HCT116 (cell line): Measurements from ENCODE around the gene KANK4. TPM values are rescaled to one million over a fixed set of nuclear protein-coding genes. Genes with fewer than 3 reads are reported as not detected.

Experiments used
- ATAC-seq: fragments of 200-7000 bp; cut with Tn5 transposase; 2 replicates; pipeline ENCODE4 v1.9.1; 2020; ENCODE audit warnings: mild to moderate bottlenecking, moderate library complexity
- BruUV-seq: library from RNA; stranded (reverse); fragments of 400-500 nt; replicated peaks from 2 replicates; lab custom pipeline; 2021; lab: Mats Ljungman, UMichigan
- CTCF ChIA-PET: fragments of 300-600 bp; sonication (Branson Sonifier 250); formaldehyde crosslinking; loops from one replicate; lab custom pipeline; 2021; ENCODE audit warnings: antibody characterized with exemption; lab: Charles Lee
- POLR2A ChIA-PET: fragments of 300-600, 350-600 bp; sonication (Branson Sonifier 250); formaldehyde crosslinking; loops from one replicate; lab custom pipeline; 2021; ENCODE audit warnings: antibody characterized with exemption; lab: Charles Lee
- RAD21 ChIA-PET, 2 experiments: fragments of 300-600 bp; sonication (Branson Sonifier 250); formaldehyde crosslinking; loops; one replicate each; lab custom pipeline; 2023; ENCODE audit warnings: low total read pairs in 2 of 2; ENCODE audit not compliant: uncharacterized antibody in 2 of 2, unreplicated experiment in 2 of 2, low non-redundant PET in 1 of 2; lab: Charles Lee
- DNase-seq: peaks from one replicate; pipeline ENCODE4 v3.0.0-alpha.2; 2010; ENCODE audit warnings: low read depth, low spot score
- H2AFZ ChIP-seq: fragments of 200-600 bp; shearing (Covaris generic), sonication (generic); 2 replicates; pipeline ENCODE4 v1.6.1; 2017; ENCODE audit warnings: low read depth, mixed run types, mixed read lengths, antibody characterized with exemption, low read length; ENCODE audit not compliant: poor library complexity, severe bottlenecking
- H3K27ac ChIP-seq: 2 replicates; pipeline ENCODE4 v1.5.1; 2012; ENCODE audit warnings: low read depth, low read length
- H3K27me3 ChIP-seq: fragments of 200-600 bp; sonication (generic); 2 replicates; pipeline ENCODE4 v1.6.1; 2016; ENCODE audit warnings: mixed run types, low read length, mixed read lengths; ENCODE audit not compliant: insufficient read depth
- H3K36me3 ChIP-seq, 2 experiments: fragments of 200-500 bp in 1 of 2; fragments of 200-600 bp in 1 of 2; sonication (Bioruptor generic) in 1 of 2; sonication (generic) in 1 of 2; 2 replicates each; pipeline versions ENCODE4 v1.5.1 to v1.6.1; 2014 to 2016; ENCODE audit warnings: low read length in 2 of 2, inconsistent platforms in 1 of 2, mixed read lengths in 1 of 2, mixed run types in 1 of 2; ENCODE audit not compliant: insufficient read depth in 2 of 2, control insufficient read depth in 1 of 2
- H3K4me1 ChIP-seq, 2 experiments: fragments of 200-600 bp in 1 of 2; sonication (generic) in 1 of 2; 2 replicates each; pipeline versions ENCODE4 v1.5.1 to v1.6.1; 2012 to 2017; ENCODE audit warnings: low read length in 2 of 2, inconsistent platforms in 1 of 2, mild to moderate bottlenecking in 1 of 2, mixed read lengths in 1 of 2, mixed run types in 1 of 2, moderate library complexity in 1 of 2; ENCODE audit not compliant: insufficient read depth in 2 of 2, control insufficient read depth in 1 of 2
- H3K4me2 ChIP-seq: fragments of 200-600 bp; sonication (generic); 2 replicates; pipeline ENCODE4 v1.6.1; 2017; ENCODE audit warnings: mixed run types, low read length, mixed read lengths
- H3K4me3 ChIP-seq, 2 experiments: fragments of 200-600 bp in 1 of 2; sonication (generic) in 1 of 2; replicated peaks in 1 of 2; 2 replicates each; pipeline ENCODE4 v1.5.1; 2011 to 2016; ENCODE audit warnings: low read length in 2 of 2, control low read depth in 1 of 2, low read depth in 1 of 2, mild to moderate bottlenecking in 1 of 2, mixed read lengths in 1 of 2, mixed run types in 1 of 2
- H3K79me2 ChIP-seq: fragments of 200-600 bp; sonication (generic); 2 replicates; pipeline ENCODE4 v1.6.1; 2017; ENCODE audit warnings: mild to moderate bottlenecking, mixed run types, low read length, moderate library complexity, mixed read lengths; ENCODE audit not compliant: insufficient read depth
- H3K9ac ChIP-seq: fragments of 200-600 bp; sonication (generic); 2 replicates; pipeline ENCODE4 v1.6.1; 2016; ENCODE audit warnings: low read length, mixed read lengths
- H3K9me2 ChIP-seq: fragments of 200-600 bp; sonication (generic), shearing (Covaris generic); 2 replicates; pipeline ENCODE4 v1.6.1; 2017; ENCODE audit warnings: mixed run types, mild to moderate bottlenecking, moderate library complexity; ENCODE audit not compliant: insufficient read depth
- H3K9me3 ChIP-seq, 2 experiments: fragments of 200-500 bp in 1 of 2; fragments of 200-600 bp in 1 of 2; sonication (Bioruptor generic) in 1 of 2; sonication (generic) in 1 of 2; 2 replicates each; pipeline ENCODE4 v1.6.1; 2014 to 2017; ENCODE audit warnings: low read length in 2 of 2, mixed read lengths in 2 of 2, inconsistent platforms in 1 of 2, low read depth in 1 of 2, mild to moderate bottlenecking in 1 of 2, mixed run types in 1 of 2, moderate library complexity in 1 of 2; ENCODE audit not compliant: control insufficient read depth in 1 of 2, insufficient read depth in 1 of 2
- H4K20me1 ChIP-seq: fragments of 200-600 bp; sonication (generic), shearing (Covaris generic); 2 replicates; pipeline ENCODE4 v1.6.1; 2017; ENCODE audit warnings: mixed run types, mild to moderate bottlenecking, moderate library complexity; ENCODE audit not compliant: insufficient read depth
- ATF3 ChIP-seq: IDR thresholded peaks from 2 replicates; pipeline ENCODE4 v1.6.1; 2012
- CBX3 ChIP-seq: IDR thresholded peaks from 2 replicates; pipeline ENCODE4 v1.6.1; 2012; ENCODE audit warnings: low read depth
- CTCF ChIP-seq, 3 experiments: fragments of 200-600 bp in 1 of 3; sonication (generic) in 1 of 3; IDR thresholded peaks in 2 of 3; conservative IDR thresholded peaks in 1 of 3; 2 replicates each; pipeline ENCODE4 v1.5.1; 2012 to 2017; ENCODE audit warnings: low read depth in 2 of 3, low read length in 2 of 3, antibody characterized with exemption in 1 of 3, borderline replicate concordance in 1 of 3, control low read depth in 1 of 3, mild to moderate bottlenecking in 1 of 3, mixed read lengths in 1 of 3, mixed run types in 1 of 3, moderate library complexity in 1 of 3; ENCODE audit not compliant: insufficient read depth in 1 of 3
- ELF1 ChIP-seq: IDR thresholded peaks from 2 replicates; pipeline ENCODE4 v1.6.1; 2012; ENCODE audit warnings: low read depth, borderline replicate concordance
- EZH2phosphoT487 ChIP-seq: fragments of 200-600 bp; IDR thresholded peaks from 2 replicates; pipeline ENCODE4 v1.6.1; 2018; ENCODE audit warnings: antibody characterized with exemption, borderline replicate concordance
- FOSL1 ChIP-seq: IDR thresholded peaks from 2 replicates; pipeline ENCODE4 v1.6.1; 2012; ENCODE audit warnings: low read depth
- JUND ChIP-seq: IDR thresholded peaks from 2 replicates; pipeline ENCODE4 v1.6.1; 2012
- MAX ChIP-seq: IDR thresholded peaks from 2 replicates; pipeline ENCODE4 v1.6.1; 2012
- POLR2A ChIP-seq: IDR thresholded peaks from 2 replicates; pipeline ENCODE4 v1.7.0; 2011; ENCODE audit warnings: borderline replicate concordance; ENCODE audit not compliant: insufficient read depth, insufficient read length; ENCODE audit errors: extremely low read depth
- POLR2AphosphoS5 ChIP-seq: IDR thresholded peaks from 2 replicates; pipeline ENCODE4 v1.6.1; 2011; ENCODE audit warnings: mild to moderate bottlenecking, low read depth, low read length, moderate library complexity
- RAD21 ChIP-seq: IDR thresholded peaks from 2 replicates; pipeline ENCODE4 v1.6.1; 2012; ENCODE audit warnings: low read depth, mild to moderate bottlenecking
- REST ChIP-seq: IDR thresholded peaks from 2 replicates; pipeline ENCODE4 v1.6.1; 2012; ENCODE audit warnings: low read depth
- SIN3A ChIP-seq: IDR thresholded peaks from 2 replicates; pipeline ENCODE4 v1.6.1; 2012; ENCODE audit warnings: low read depth
- SP1 ChIP-seq: IDR thresholded peaks from 2 replicates; pipeline ENCODE4 v1.6.1; 2012; ENCODE audit warnings: low read depth
- SRF ChIP-seq: IDR thresholded peaks from 2 replicates; pipeline ENCODE4 v1.6.1; 2012; ENCODE audit warnings: low read depth
- TCF7L2 ChIP-seq: IDR thresholded peaks from 2 replicates; pipeline ENCODE4 v1.7.0; 2011; ENCODE audit warnings: borderline replicate concordance, inconsistent platforms; ENCODE audit not compliant: insufficient read depth, insufficient read length; ENCODE audit errors: extremely low read depth
- ZBTB33 ChIP-seq: IDR thresholded peaks from 2 replicates; pipeline ENCODE4 v1.6.1; 2011; ENCODE audit warnings: mild to moderate bottlenecking, low read length, moderate library complexity; ENCODE audit not compliant: insufficient replicate concordance; ENCODE audit errors: extremely low read depth
- ZFX ChIP-seq: fragments of 450-650 bp; IDR thresholded peaks from 2 replicates; pipeline ENCODE4 v1.6.1; 2017
- ZNF274 ChIP-seq: fragments of 200-500 bp; sonication (Bioruptor generic); IDR thresholded peaks from 2 replicates; pipeline ENCODE4 v1.6.1; 2014; ENCODE audit warnings: mild to moderate bottlenecking, low read depth, low read length, inconsistent platforms
- intact Hi-C: fragments of 100-400 bp; cut with micrococcal nuclease; formaldehyde crosslinking; loops from 2 replicates; pipeline ENCODE4 v1.10.0; 2022
- total RNA-seq: library from RNA; stranded (reverse); gene quantifications from one replicate; pipeline ENCODE4 v1.2.1, GENCODE V29; 2021; ENCODE audit not compliant: unreplicated experiment

KANK4 gene
- total RNA-seq, 1 experiment from 2014 or later = not detected

GRCh38 chr1:62198069-62198780, 121.0 kb downstream of the KANK4 start:
- Histone ChIP-seq H3K79me2 (no peaks in the 10 kb centered on the region), H2AFZ (no peak overlapping the region), H4K20me1 (no peaks in the 10 kb centered on the region), H3K27me3 (no peaks in the 10 kb centered on the region), H3K9me2 (no peaks in the 10 kb centered on the region), H3K9me3 (no peaks in the 10 kb centered on the region), H3K9ac (no peak overlapping the region), H3K27ac (no peak overlapping the region), H3K4me1 (no peaks in the 10 kb centered on the region), H3K36me3 (no peaks in the 10 kb centered on the region), H3K4me2 (no peak overlapping the region), H3K4me3 (no peak overlapping the region)
- ChIA-PET RAD21 (no interaction called here), CTCF (no interaction called here), POLR2A (no interaction called here)
- BruUV-seq = no TSS peak
- intact Hi-C loops = no loop called here
- TF ChIP-seq FOSL1 = no peak
- no peak for TF ChIP-seq CBX3
- TF ChIP-seq SRF = no peak
- no peak for TF ChIP-seq RAD21
- TF ChIP-seq POLR2AphosphoS5 = no peak
- no peak for TF ChIP-seq POLR2A
- TF ChIP-seq EZH2phosphoT487 = no peak
- no peak for TF ChIP-seq ZNF274
- TF ChIP-seq JUND = no peak
- TF ChIP-seq ZFX = no peak
- no peak for TF ChIP-seq ELF1
- TF ChIP-seq SP1 = no peak
- TF ChIP-seq SIN3A = no peak
- TF ChIP-seq CTCF (IDR thresholded peaks at IDR 0.05 in 2 of 3, conservative IDR thresholded peaks at IDR 0.05 in 1 of 3; ENCODE audit: borderline replicate concordance in 1 of 3, insufficient read depth in 1 of 3, low read depth in 2 of 3, low read length in 2 of 3) = no peak
- no peak for TF ChIP-seq ZBTB33
- no peak for TF ChIP-seq TCF7L2
- no peak for TF ChIP-seq ATF3
- TF ChIP-seq MAX = no peak
- TF ChIP-seq REST = no peak
- ATAC-seq (no peak), DNase-seq (no peak)
